ENCODE results near the gene IL36B.
"Not testable (repeated sequence)": the region's sequence is repeated elsewhere in the genome, so short reads cannot be mapped to it uniquely, and the experiment has no call there.

The IL36B gene

DNA sequence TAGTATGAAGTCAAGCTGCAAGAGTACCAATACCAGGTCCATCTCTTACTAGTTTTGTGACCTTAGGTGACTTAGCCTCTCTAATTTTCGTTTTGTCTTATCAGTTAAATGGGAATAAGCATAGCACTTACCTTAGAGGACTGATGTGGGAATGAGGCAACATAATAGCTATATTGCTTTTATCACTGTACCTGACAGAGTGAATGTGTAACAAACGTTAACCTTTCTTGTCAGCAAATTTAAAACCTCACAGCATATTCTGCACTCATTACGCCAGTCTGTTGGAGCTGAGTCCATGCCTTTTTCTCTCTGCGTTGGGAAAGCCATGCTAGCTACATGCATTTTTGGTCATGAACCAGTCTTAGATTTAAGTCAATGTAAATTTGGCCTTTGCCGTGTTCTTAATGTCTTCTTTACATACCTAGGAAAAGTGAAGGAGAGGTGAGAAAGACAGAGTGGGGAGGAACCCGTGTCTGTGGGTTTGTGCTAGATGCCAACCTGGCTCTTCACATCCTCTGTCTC, at the start of gene IL36B:
Gene IL36B (minus strand): TSS at position 472 of the 522 bp plus-strand sequence.
- DNase-seq, result no peak

DNA sequence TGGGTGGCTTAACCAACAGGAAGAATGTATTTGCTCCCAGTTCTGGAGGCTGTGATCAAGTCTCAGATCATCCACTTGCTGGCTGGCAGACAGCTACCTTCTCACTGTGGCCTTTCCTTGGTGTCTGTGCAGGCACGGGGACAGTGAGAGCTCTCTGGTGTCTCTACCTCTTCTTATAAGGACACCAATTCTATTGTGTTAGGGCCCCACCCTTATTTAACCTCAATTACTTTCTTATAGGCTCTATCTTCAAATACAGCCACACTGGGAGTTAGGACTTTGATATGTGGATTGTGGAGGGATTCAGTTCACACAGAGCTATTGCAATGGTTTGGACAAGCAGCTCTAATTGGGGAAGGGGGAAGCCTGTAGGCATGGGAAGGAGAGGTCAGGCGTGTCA, 49.5 kb upstream of the IL36B start:
- DNase-seq, result no peak

DNA sequence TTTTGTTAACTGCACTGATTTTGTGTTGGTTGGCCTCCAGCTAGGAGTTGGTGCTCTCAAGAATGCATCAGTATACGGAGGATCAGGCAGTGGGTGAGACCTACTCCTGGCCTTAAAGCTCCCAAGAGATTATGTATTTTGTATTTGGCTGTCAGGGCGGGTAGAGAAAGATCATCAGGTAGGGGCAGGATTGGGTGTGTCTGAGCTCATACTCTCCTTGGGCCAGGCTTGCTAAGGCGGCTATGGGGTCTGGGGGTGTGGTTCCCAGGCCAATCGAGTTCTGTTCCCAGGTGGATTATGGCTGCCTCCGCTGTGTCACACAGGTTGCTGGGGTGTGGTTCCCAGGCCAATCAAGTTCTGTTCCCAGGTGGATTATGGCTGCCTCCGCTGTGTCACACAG, 45.9 kb upstream of the IL36B start:
- DNase-seq, result no peak

DNA sequence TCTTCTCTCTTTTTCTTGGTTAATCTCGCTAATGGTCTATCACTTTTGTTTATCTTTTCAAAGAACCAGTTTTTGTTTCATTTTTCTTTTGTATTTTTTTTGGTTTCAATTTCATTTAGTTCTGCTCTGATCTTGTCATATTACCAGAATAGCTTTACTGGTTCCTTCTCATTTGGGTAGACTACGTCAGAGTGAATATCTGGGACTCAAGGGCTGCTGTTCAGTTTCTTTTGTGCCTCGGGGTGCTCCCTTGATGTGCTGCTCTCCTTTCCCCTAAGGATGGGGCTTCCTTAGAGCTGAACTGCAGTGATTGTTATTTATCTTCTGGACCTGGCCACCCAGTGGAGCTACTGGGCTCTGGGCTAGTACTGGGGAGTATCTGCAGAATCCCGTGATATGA, 45.4 kb upstream of the IL36B start:
- DNase-seq, result no peak

DNA sequence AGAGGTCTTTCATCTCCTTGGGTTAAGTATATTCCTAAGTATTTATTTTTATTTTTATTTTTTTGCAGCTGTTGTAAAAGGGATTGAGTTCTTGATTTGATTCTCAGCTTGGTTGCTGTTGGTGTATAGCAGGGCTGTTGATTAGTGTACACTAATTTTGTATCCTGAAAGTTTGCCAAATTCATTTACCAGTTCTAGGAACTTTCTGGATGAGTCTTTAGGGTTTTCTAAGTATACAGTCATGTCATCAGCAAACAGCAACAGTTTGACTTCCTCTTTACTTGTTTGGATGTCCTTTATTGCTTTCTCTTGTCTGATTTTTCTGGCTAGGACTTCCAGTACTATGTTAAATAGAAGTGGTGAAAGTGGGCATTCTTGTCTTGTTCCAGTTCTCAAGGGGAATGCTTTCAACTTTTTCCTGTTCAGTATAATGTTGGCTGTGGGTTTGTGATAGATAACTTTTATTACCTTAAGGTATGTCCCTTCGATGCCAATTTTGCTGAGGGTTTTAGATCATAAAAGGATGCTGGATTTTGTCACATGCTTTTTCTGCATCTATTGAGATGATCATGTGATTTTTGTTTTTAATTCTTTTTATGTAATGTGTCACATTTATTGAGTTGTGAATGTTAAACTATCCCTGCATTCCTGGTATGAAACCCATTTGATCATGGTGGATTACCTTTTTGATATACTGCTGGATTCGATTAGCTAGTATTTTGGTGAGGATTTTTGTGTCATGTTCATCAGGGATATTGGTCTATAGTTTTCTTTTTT, 44.4 kb upstream of the IL36B start:
- DNase-seq, result not testable (repeated sequence)

DNA sequence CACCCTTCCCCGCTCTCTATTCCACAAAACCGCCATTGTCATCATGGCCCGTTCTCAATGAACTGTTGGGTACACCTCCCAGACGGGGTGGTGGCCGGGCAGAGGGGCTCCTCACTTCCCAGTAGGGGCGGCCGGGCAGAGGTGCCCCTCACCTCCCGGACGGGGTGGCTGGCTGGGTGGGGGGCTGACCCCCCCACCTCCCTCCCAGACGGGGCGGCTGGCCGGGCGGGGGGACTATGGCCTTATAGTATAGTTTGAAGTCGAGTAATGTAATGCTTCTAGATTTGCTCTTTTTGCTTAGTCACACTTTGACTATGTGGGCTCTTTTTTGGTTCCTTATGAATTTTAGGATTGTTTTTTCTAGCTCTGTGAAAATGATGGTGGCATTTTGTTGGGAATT, 43.6 kb upstream of the IL36B start:
- not testable (repeated sequence) for DNase-seq

DNA sequence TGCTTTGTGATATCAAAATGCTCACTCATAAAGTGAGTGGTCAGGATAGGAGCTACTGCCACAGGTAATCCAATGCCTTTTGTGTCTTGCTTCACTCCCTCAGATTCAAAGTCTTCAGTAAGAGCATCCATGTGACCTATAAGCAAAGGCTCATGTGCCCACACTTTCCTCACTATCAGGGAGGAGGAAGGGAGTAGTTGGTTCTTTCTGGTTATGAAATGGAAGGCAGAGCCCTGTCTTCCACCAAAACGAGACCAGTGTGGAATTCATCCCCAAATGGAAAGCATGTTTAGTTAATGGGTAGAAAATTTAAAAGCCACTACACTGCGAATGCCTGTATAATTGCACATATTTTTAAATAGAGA, 40.9 kb upstream of the IL36B start:
- no peak for DNase-seq

DNA sequence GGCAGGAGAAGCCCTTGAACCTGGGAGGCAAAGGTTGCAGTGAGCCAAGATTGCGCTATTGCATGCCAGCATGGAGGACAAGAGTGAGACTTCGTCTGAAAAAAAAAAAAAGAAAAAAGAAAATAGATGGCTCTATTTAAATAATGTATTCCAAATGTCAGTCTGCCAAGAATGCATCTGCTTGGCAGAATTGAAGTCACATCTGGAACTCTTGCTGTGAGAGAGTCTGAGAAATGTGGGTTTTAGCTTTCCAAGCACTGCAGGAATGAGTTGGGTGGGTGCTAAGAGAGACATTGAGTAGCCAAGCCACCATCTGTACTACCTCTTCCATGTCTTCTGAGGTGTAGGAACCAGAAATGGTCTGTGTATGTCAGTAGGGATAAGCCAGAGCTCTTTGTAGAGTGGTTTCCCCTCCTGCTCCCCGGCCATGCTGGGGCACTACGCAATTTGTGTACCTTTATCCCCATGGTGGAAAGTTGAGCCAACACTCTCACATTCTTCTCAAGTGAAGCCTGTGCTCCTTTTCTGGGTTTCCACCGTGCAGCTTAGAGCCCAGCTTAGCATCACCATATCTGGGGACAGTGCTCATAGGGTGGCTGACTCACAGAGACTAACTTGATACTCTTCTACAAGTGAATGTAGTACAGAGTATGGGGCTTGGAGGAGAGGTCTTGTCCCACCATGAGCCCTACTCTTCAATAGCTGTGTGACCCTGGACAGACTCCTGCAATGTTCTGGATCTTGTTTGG, 40.4 kb upstream of the IL36B start:
- no peak for DNase-seq

DNA sequence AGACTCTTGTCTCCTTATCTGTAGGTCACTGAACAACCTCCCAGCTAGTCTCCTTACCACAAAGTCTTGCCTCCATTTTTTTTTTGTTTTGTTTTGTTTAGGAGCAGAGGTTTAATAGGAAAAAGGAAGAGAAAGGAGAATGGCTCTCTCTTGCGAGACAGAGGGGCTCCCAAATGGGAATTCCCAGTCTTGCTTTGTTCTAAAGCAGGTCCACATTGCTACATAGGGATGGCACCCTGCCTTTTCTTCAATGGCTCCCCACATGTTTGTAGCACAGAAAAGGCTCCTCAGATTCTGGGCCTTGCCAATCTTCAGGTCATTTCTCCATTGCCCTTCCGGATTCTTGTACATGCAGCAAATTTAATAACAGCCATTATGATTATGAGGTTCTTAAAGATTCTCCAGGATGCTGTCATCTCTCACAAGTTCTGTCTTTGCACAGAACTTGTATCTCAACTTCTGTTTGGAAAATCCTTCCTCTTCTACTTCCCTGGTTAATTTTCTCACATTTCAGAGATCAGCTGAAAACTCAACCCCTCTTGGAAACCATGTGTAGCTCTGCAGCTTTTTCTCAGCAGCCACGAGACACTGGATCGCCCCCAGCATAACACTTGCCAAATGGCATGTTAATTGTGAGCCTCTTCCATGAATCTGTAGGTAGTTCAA, 38.7 kb upstream of the IL36B start:
- DNase-seq, result no peak

DNA sequence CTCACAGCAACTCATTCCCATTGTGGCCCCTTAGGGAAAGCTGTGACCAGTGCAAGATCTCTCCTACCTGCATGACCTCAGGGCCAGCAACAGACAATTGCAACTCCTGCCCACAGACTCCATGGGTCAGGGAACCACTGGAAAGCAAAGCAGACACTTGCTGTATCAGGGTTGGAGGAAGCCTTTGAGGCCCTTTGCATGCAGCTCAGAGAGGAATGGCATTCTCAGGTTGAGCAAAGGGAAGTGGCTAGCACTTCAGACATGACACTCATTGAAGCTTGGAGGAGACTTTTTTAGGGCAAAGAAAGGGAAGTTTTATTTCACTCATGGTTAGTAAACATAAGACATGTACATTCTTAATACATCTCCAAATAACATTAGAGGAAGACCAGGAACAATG, 37.2 kb upstream of the IL36B start:
- DNase-seq, result peak; percentile 52

DNA sequence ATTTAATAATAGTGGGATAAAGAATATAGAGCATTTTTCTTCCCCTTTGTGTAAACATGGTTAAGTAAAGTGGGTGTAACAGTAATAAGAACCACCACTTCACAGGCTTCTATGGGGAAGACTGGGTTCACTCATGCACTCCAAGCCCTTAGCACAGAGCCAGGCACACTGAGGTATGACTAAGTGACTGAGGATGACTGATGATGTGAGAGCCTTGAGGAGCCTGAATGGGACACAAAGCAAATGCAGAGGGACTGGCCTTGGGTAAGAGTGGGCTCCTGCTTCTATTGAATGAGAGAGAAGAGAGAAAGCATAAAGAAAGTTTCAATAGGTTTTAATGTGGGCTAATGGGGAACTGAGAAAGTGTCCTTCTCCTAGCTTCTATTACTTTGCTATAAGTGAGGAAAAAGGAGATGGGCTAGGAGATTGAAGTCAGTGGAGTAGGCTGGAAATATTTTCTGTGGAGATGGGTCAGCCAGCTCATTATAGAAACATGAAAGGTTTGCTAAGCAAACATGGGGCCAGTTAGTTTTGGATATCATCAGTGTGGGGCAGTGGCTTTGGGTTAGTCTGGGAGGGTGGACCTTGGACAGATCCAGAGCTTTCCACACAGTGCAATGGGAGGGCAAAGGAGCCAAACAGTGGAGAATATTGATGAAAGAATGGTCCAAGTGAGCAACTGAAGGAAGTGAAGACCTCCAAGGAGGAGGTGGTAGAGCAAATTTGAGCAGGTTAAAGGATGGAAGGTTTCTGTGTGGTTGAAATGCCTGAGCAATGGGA, 35.7 kb upstream of the IL36B start:
- DNase-seq, result no peak

DNA sequence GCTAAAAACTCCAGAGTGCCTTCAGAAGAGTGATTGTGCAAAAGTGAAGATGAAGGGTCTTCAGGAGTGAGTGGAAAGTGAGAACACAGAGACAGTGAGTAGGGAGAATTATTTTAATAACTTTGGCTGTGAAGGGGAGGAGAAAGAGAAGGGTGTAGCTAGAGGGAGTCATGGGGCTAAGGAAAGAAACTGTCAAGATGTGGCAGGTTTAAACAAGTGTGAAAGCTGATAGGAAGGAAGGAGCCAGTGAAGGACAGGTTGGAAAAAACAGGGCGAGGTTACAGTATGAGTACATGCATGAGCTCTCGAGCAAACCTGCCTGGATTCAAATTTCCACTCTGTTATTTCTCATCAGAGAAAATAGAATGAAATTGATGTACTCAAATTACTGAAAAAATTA, 32.9 kb upstream of the IL36B start:
- no peak for DNase-seq

DNA sequence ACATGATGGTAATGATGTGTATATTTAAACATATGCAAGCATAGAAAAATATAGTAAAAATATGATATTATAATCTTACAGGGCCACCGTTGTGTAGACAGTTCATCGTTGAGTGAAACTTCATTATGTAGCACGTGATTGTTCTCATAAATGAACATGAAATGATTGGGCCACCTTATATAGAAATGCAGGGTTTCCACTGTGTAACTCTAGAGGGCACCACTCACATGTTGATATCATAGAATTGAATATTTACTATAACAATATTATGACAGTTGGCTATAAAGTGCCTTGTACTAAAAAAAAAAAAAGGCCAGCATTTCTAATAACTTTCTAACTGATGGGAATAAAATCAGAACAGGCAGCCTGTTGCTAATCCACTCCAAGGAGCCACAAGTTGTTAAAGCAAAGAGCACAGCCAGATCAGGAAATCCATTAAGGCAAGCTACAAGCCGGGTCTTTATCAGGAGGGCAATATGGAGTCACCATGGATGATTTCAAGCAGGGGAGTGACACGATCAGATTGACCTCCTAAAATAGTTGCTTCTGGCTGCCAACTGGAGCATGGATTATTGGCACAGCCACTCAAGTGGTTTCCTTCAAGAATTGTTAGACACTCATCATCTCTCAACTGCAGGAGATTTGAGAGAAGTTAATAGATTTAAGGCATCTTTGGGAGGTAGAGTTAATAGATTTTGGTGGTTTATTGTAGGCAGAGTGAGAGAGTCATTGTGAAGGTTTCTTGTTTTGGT, 31.8 kb upstream of the IL36B start:
- no peak for DNase-seq

DNA sequence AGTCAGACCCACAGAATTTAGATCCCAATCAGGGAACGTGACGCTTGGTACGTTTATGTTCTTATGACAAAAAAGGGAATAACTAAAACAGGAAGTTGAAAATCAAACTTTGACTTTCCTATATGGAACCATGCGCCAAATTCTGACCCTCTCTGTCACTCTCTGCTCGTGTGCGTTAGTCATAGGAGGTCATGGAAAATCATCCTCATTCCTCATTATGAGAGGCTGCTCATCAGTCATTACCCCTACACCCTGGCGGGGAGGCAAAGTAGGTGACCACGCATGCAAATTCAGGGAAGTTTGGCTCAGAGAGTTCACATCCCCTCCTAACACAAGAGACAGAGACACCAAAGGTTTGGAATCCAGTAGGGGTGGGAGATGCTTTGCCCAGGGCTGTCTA, 30.6 kb upstream of the IL36B start:
- DNase-seq, result no peak

DNA sequence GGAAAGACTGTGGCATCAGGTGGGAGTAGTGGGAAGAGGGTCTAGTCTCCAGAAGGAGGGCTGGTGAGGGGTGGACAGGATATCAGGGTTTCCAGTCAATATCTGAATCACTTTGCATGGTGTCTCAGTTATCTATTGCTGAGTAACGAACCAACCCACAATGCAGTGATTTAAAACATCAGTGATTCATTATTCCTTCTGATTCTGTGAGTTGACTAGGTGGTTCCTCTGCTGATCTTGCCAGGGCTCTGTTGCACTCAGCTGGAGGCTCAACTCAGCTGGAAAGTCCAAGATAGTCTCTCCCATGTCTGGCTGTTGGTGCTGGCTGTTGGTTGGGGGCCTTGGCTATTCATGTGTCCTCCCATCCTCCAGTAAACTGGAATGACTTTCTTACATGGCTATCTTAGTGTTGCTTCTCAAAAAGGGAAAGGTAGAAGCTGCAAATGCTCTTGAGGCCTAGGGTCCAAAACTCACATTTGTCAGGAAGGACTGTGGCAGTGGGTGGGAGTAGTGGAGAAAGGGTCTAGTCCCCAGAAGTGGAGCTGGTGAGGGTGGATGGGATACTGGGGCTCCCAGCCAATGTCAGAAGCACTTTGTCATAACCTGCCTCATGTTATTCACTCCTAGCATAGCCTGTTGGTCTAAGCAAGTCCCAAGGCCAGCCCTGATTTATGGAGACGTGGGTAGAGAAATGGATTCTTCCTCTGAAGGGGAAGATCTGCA, 29.0 kb upstream of the IL36B start:
- DNase-seq, result no peak

DNA sequence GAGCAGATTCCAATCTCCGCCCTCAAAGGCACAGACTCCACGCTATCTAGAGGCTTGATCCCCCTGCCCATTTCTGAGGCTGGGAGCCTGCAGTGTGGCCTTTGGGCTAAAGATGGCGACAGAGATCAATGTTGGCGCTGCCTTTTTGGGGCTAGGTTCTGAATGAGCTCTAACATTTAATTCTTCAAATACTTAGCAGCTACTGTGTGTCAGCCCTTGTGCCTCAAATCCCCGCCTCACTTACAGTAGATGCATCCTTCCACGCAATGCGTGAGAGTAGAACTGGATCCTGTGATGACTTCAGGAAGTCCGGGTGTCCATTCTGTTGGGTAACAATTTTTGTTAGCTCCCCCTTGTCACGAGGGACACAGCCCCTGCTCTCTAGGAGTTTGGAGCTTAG, 27.5 kb upstream of the IL36B start:
- DNase-seq, result no peak

DNA sequence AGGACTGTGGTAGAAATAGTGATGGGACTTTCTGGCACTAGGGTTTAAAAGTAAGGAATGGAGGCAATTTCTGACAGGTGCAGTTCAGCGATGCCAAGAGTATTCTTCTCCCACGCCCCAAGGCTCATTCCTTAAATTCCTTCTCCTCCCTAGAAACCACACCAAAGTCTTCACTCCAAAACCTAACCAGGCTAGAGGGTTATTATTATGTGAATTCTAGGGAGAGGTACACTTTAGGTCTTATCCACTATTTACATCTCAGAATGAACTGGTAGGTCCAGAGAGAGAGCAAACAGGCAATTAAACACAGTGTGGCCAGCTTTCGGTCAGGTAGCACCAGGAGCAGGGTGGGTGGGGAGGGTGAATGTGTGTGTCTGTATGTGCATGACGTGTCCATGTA, 26.5 kb upstream of the IL36B start:
- DNase-seq, result no peak

DNA sequence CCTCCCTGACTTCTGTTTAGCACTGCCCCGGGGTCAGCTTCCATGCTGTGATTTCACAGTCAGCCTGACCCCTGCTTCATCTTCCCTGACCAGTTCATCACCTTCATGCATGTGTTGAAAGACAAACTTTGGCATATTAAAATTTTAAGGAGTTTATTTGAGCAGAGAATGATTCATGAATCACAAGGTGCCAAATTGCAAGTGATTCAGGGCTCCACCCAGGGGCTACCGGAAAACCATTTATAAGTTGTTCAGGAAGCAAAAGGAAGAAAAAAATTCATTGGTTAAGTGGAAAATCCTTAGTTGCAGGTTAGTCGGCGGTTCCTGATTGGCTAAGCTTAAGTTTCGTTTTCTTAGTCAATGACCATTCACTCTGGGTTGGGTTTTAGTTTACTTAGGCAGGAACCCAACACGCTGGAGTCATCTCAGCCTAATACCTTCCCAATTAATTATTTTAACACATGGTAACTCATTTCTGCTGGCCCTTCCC, 25.7 kb upstream of the IL36B start:
- DNase-seq, result no peak

DNA sequence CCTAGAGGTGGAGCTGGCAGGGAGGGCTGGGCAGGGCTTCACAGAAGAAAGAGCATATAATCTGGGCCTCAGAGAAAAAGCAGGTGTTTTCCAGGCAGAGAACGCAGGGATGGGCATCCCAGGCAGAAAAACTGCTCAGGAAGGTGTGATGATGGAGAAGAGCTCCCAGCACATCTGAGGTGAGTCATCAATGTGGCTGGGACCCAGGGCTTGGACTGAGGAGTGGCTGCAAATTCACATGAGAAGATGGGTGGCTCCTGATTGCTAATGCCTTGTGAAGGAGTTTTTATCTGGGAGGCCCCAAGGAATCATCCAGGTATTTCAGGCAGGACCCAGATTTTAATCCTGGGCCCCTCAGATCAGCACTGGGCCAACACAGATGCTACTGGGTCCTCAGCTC, 25.3 kb upstream of the IL36B start:
- no peak for DNase-seq

DNA sequence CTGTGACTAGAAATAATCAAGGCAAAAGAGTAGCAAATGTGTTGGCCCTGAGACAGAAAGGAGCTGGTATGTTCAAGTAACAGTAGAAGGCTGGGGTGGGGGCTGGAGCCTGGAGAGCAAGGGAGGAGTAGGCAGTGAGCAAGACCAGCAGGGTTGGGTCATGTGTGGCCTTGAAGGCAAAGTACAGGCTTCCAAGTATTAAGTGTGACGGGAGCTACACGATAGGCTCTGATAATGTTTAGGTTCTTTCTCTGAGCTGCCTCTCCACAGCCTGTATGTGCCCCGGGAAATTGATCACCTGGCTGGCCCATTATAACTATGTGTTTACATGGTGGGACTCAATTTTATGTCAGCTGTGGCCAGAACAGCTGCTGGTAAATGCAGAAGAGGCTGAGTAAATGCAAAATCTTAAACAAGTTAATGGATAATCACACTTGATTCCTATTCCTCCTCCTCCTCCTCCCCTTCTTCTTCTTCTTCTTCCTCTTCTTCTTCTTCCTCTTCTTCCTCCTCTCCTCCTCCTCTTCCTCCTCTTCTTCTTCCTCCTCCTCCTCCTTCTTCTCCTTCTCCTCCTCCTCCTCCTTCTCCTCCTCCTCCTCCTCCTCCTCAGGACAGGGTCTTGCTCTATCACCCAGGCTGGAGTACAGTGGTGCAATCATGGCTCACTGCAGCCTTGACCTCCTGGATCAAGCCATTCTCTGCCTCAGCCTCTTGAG, 24.4 kb upstream of the IL36B start:
- DNase-seq, result no peak

DNA sequence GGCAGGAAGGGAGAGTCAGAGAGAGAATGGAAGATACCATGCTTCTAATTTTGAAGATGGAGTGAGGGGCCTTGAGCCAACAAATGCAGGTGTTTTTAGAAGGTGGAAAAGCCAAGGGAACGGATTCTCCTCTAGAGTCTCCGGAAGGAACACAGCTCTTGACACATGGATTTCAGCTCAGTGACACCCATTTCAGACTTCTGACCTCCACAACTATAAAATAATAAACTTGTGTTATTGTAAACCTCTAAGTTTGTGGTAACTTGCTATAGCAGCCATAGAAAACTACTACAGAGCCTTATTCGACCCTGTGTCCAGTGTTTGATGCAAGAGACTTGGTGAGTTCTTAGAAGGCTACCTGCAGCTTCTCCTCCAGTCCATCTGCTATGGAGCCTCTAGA, 22.9 kb upstream of the IL36B start:
- no peak for DNase-seq

Measured in GDM1 (cell line).